Measurements from ENCODE around the gene SMIM5. TPM values are rescaled to one million over a fixed set of nuclear protein-coding genes. Genes with fewer than 3 reads are reported as not detected.

Gene SMIM5
- total RNA-seq, 4 donors from 2014 or later, result 17.3 to 41.1 (median 25.0) TPM

DNA sequence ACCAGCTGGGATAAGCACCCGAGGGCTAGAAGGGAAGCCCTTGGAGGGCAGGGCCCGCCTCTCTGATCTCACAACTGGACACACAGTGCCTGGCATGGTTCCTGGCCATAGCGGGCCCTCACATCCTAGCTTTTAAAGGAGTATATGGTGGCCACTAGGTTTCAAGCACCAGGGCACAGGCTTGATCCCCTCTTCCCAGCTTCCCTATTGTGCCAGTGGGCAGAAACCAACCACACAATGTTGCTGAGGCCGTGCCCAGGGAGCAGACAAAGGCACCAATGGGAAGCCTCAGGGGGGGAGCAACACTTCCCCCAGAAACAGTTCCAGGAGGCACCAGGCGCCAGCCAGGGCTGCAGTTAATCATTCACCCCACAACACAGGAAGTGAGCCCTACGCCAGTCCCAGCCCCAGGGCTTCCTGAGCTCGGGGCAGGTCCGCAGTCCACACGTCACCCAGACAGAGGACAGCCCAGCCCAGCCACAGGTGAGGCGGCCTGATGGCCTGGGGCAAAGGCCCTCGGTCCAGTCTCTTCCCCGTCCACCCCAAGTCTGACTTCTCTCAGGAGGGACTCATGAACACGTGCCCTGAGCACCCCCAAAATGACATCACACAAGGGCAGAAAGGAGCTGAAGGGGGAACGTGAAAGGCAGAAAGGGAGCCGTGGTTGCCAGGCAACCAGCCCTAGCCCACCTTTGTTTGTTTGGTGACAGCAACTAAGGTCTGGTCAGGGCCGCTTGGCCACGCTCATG lies 12.8 kb downstream of the SMIM5 start:
- no peaks in the 10 kb centered on the region for H3K27me3 ChIP-seq
- no peak for DNase-seq (ENCODE audit: low spot score in 2 of 2)
- H3K36me3 ChIP-seq, result peaks cover 0 to 74% (median 2%) of the 10 kb centered on the region in 3 donors

DNA sequence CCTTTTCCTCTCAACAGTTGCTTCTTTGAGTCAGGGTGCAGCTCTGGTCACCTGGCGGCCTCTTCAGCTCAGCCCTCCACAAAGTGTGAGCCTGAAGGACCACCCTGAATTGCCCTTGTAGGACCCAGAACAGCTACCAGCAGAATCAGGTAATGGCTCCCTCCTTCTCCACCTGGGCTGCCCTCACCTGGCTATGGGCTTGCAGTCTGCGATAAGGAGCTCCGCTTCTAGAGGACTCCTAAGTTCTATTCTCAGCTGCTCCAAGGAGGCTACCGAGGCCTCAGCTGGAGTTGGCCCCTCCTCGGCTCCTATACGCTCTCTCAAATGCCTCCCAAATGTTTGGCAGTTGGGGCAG lies 13.4 kb downstream of the SMIM5 start:
- Histone ChIP-seq H3K4me1 (peaks cover 0 to 23% (median 0%) of the 10 kb centered on the region in 4 donors), H3K27me3 (no peaks in the 10 kb centered on the region), H3K27ac (peak overlapping the region in 2 of 4 donors; percentile 12 to 67), H3K9me3 (no peaks in the 10 kb centered on the region), H3K36me3 (peaks cover 0 to 74% (median 7%) of the 10 kb centered on the region in 3 donors), H3K4me3 (no peak overlapping the region)
- DNase-seq (ENCODE audit: low spot score in 2 of 2), result no peak
- 86 to 90% methylated on average over 6 of the region's 6 CpGs for WGBS, 2 donors
- TF ChIP-seq EP300 (IDR thresholded peaks at IDR 0.05), result no peak
- TF ChIP-seq POLR2A (IDR thresholded peaks at IDR 0.05), result no peak
- TF ChIP-seq, protein P1, sequence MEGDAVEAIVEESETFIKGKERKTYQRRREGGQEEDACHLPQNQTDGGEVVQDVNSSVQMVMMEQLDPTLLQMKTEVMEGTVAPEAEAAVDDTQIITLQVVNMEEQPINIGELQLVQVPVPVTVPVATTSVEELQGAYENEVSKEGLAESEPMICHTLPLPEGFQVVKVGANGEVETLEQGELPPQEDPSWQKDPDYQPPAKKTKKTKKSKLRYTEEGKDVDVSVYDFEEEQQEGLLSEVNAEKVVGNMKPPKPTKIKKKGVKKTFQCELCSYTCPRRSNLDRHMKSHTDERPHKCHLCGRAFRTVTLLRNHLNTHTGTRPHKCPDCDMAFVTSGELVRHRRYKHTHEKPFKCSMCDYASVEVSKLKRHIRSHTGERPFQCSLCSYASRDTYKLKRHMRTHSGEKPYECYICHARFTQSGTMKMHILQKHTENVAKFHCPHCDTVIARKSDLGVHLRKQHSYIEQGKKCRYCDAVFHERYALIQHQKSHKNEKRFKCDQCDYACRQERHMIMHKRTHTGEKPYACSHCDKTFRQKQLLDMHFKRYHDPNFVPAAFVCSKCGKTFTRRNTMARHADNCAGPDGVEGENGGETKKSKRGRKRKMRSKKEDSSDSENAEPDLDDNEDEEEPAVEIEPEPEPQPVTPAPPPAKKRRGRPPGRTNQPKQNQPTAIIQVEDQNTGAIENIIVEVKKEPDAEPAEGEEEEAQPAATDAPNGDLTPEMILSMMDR (IDR thresholded peaks at IDR 0.05), result no peak

More for the DNA sequence above, 12.8 kb downstream of the SMIM5 start:
- H3K27ac ChIP-seq, result peak overlapping the region in 2 of 4 donors; percentile 12 to 67
- peaks cover 0 to 22% (median 0%) of the 10 kb centered on the region in 4 donors for H3K4me1 ChIP-seq
- no peaks in the 10 kb centered on the region for H3K9me3 ChIP-seq
- TF ChIP-seq EP300 (IDR thresholded peaks at IDR 0.05) (no peak), POLR2A (IDR thresholded peaks at IDR 0.05) (no peak)
- TF ChIP-seq, protein P1 (IDR thresholded peaks at IDR 0.05), result no peak
- 63 to 72% methylated on average over 14 to 15 of the region's 17 CpGs for WGBS, 2 donors
- H3K4me3 ChIP-seq, result no peak overlapping the region

DNA sequence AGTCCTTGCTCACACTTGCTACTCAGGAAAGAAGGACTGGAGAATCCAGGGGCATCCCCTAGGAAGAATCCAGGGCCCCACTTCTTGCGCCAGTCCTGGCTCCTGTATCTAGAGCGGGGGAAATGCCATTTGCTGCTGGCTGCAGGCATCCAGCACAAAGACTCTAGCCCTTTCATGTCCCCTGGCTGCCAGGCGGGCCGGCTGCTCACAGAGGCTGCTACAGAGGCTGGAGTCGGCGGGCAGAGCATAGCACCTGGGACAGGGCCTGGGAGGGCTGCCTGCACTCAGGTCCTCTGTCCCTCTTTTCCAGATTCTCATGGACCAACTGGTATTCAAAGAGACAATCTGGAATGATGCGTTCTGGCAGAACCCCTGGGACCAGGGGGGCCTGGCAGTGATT lies 13.8 kb downstream of the SMIM5 start:
- TF ChIP-seq POLR2A (IDR thresholded peaks at IDR 0.05), result no peak
- TF ChIP-seq EP300 (IDR thresholded peaks at IDR 0.05), result no peak
- TF ChIP-seq, protein P1 (IDR thresholded peaks at IDR 0.05), result no peak
- Histone ChIP-seq H3K9me3 (no peaks in the 10 kb centered on the region), H3K36me3 (peaks cover 0 to 72% (median 10%) of the 10 kb centered on the region in 3 donors), H3K4me1 (peaks cover 0 to 23% (median 0%) of the 10 kb centered on the region in 4 donors), H3K27ac (peak overlapping the region in 1 of 4 donors; percentile 67), H3K27me3 (no peaks in the 10 kb centered on the region), H3K4me3 (no peak overlapping the region)
- 80 to 82% methylated on average over 7 of the region's 7 CpGs for WGBS, 2 donors
- DNase-seq (ENCODE audit: low spot score in 2 of 2), result no peak

DNA sequence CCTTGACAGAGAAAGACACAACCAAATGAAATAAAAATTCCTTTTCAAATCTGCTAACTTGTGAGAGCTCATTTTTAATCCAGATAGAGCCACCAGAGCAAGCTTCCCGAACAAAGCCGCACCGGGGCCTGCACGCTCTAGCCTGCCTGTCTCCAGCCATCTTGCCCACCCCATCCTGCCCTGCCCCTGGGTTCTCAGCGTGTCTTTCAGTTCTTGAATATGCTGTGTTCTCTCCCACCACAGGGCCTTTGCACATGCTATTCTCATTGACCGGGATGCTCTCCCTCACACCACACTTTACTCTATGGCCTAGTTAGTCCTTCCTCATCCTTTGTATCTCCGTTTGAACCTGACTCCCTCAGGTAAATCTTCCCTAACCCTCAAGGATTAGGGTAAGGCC lies 14.7 kb downstream of the SMIM5 start:
- H3K9me3 ChIP-seq, result no peaks in the 10 kb centered on the region
- peaks cover 0 to 74% (median 10%) of the 10 kb centered on the region in 3 donors for H3K36me3 ChIP-seq
- DNase-seq (ENCODE audit: low spot score in 2 of 2), result no peak
- H3K4me1 ChIP-seq, result peaks cover 0 to 27% (median 0%) of the 10 kb centered on the region in 4 donors
- no peak overlapping the region for H3K27ac ChIP-seq
- WGBS, 2 donors, result 93 to 99% methylated on average over 7 of the region's 7 CpGs
- no peak for TF ChIP-seq EP300 (IDR thresholded peaks at IDR 0.05)
- no peak for TF ChIP-seq POLR2A (IDR thresholded peaks at IDR 0.05)
- TF ChIP-seq, protein P1 (IDR thresholded peaks at IDR 0.05), result no peak
- no peak overlapping the region for H3K4me3 ChIP-seq
- no peaks in the 10 kb centered on the region for H3K27me3 ChIP-seq

DNA sequence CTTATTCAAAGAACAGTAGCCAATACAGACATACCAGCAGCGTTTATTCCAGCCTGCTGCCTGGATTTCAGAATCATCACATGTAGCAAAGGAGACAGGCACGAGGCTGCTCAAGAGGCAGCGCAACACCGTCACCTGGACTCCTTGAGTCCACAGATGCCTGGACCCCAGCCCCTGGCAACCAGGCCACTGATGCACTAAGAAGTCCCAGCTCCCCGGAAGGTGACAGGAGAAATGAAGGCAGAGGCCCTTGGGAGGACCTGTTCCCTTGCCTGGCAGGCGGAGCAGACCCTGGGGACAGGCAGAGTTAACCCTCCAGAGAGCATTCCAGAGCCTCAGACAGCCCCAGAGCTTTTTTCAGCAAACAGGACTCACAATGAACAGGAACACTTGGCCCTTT lies 16.5 kb downstream of the SMIM5 start:
- no peak overlapping the region for H3K4me3 ChIP-seq
- H3K36me3 ChIP-seq, result peaks cover 0 to 79% (median 10%) of the 10 kb centered on the region in 3 donors
- no peak for DNase-seq (ENCODE audit: low spot score in 2 of 2)
- peaks cover 0 to 30% (median 0%) of the 10 kb centered on the region in 4 donors for H3K4me1 ChIP-seq
- peak overlapping the region in 3 of 4 donors; percentile 44 to 63 (median 51) for H3K27ac ChIP-seq
- no peaks in the 10 kb centered on the region for H3K9me3 ChIP-seq
- no peak for TF ChIP-seq POLR2A (IDR thresholded peaks at IDR 0.05)
- TF ChIP-seq, protein P1 (IDR thresholded peaks at IDR 0.05), result no peak
- TF ChIP-seq EP300 (IDR thresholded peaks at IDR 0.05), result no peak
- 58 to 63% methylated on average over 6 of the region's 6 CpGs for WGBS, 2 donors
- no peaks in the 10 kb centered on the region for H3K27me3 ChIP-seq
